ENCODE data around the gene NOP9.
A peak's percentile ranks its signal among the peaks of the same experiment; 100 is the strongest.

Gene NOP9

DNA sequence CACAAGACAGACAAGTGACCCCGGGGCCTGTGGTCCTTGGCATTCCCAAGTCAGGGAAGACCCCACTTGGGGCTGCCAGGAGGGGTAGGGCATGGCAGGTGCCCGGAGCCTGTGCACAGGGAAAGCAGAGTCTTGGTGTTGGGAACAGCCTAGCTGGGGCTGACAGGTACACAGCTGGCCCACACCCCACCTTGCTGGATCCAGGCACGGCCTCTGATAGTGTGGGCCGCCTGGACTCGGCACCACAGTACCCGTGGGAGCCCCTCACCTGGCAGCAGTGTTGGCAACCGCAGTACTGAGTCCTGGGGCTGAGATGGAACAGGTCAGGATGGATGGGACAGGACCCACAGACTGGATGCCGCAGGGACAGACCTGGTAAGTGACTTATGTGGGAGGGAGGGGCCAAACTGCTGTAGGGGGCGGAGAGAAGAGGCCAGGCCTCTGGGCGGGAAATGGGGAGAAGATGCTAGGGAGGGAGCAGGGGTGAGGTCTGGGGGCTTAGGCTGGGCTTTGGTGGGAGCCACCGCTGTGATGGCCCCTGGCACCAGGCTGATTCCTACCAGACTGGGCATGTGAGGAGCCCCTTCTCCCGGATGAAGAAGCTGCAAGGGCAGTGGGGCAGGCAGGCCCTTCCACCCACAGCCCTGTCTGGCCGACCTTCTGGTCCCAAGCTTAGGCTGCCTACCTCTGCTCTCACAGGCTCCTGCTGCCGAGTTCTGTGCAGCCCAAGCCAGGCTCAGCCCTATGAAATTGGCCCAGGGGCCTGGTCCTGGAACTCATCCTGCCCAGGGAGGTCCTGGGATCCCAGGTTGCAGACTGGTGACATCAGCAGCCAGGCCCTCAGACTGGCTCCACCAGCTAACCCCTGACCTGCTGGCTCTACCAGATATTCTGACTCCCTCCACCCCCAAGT lies 36.6 kb upstream of the NOP9 start, which contains the start of gene TGM1:
Gene TGM1 (minus strand): TSS at position 357 of the 913 bp plus-strand sequence. CDS start 825 bp downstream, outside the sequence.
- no peak for DNase-seq (ENCODE audit: low read depth in 2 of 2)

DNA sequence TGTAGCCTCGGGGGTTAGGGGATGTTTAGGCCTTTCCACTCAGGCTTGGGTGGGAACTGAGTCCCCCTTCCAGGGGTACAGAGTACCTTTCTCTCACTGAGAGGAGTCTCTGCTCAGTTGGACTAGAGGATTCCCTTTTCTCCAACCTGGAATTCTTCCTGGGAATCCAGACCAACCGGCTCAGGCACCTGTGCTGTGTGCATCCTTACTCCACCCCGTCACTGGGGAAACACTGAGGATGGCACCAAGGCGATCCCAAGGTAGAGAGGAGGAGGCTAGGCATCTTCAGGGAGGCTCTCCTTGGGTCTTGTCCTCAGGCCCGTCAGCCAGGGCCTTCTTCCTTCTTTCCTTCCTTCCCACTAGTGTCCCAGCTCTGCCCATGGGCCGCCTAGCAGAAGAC lies 35.8 kb upstream of the NOP9 start:
- DNase-seq (ENCODE audit: low read depth in 2 of 2): no peak

DNA sequence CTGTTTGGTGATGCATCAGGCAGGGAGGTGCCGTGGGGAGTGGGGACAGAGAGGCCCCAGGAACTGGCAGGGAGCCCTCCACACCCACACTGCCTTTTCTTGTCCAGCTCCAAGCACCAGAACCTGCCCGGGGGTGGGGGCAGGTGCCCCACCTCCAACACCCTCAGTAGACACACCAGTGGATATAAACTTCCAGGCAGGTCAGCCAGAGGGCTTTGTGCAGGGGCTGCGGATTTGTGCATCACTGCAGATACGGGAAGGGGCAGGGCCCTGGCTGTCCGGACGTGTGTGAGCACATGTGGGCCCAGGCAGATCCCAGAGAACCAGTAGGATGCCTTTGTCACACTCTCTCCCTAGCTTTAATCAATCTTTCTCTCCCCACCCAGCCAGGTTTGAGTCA lies 35.4 kb upstream of the NOP9 start:
- no peak for DNase-seq (ENCODE audit: low read depth in 2 of 2)

DNA sequence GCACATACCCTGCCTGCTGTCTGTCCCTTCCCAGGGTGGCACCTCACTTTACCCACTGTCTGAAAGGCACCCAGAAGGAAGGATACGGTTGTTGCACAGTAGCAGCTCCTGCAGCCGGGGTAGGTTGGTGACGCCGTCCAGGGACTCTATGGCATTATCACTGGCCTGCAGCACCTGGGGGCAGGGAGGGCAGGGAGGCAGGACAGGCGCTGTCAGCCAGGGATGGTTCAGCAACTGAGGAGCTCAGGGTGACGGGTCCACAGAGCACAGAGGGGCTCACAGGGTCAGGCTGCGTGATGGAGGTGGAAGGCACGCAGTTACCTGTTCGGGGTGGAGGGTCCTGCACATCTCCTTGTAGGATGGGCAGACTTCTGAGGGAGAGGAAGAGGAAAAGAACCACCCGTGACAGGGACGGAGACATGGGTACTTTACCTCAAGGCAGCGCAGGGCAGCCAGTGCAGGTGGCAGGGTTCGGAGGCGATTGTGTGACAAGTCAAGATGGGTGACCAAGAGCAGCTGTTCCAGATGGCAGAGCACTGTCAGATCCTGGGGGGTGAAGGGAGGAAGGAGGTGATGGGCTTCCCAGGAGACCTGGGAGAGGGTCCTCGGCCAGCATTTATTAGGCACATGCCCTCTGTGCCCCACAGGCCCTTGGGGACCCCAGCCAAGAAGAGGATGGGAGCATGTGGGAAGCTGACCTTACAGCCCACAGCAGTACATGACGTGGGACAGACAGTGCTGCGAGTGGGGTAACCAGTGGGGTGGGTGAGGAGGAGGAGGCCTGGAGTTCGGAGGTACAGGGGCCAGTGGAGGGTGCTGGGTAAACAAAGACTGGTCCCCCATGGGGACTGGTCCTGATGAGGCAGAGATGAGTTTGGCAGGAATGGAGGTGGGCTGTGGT lies 33.1 kb upstream of the NOP9 start:
- no peak for DNase-seq (ENCODE audit: low read depth in 2 of 2)

DNA sequence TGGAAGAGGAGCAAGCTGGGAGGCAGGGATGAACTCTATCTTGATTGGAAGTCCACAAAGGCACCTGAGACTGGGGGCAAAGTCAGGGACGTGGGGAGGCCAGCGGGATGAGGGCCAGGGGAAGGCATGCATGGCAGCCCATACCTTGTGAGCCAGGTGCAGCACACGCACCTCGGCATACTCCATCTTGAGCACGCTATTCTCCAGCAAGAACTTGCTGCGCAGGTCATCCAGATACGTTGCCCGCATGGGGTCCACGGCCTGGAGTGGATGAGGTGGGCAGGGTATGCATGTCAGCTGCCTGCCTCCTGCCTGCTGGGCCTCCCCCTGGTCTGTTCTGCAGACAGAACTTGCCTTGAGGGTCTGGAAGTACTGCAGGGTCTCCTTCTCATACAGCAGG lies 32.1 kb upstream of the NOP9 start:
- DNase-seq (ENCODE audit: low read depth in 2 of 2): no peak

DNA sequence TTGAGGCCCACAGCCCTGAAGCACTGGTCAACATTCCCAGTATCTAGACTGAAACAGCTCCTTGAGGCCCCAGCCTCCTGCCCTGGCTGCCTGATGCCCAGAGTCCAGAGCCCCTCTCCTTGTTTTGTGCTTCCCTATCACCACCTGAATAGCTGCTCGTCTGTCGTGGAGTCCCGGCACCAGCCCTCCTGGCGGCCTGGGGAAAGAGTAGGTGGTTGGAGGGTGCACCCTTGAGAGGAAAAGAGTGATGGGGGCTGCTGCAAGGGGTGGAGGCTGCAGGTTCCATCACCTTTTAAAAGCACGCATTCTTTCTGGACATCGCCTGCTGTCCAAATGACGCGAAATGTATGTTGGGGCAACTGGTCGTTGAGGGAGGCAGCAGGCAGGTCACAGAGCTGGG lies 31.4 kb upstream of the NOP9 start:
- DNase-seq (ENCODE audit: low read depth in 2 of 2): no peak

DNA sequence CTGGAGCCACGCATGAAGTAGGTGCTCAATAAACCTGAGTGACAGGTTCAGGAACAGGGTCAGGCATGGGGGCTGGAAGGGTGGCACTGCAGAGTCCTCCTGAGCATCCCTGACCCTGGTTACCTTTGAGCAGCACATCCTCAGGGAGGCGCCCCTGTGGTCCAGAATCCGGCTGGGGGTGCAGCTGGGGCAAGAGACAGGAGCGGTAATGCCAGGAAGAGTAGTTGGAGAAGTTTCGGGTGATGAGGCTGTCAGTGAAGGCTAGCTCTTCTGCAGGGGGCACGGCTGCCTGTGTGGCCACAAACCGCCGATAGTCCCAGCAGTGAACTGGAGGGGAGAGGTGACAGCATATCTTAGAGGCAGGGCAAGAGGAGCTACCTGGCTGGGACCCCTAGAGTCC lies 30.3 kb upstream of the NOP9 start:
- DNase-seq (ENCODE audit: low read depth in 2 of 2): no peak

DNA sequence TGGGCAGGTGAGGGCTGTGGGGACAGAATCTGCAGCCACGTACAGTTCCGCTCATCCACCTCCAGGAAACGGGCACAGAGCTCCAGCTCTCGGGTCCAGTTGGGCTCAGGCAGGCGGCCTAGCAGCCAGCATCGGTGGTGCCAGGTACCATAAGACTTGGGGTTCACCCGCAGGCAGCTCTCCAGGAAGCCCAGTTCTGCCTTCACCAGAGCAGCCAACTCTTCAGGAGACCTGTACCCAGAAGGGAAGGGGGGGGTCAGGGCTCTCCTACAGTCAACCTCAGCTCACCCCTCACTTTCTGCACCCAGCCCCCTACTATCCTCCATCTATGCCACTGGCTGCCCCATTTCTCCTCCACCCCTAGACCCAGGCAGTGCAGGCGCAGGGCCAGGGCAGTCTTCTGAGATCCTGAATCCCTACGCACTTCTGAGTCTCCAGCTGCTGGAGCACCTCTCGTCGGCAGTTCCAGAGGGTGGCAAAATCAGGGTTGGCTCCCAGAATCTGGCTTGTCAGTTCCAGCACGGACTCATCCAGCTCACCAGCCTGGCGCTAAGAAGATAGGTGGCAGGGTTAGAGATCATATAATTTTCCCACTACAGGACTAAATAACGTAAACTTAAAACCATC lies 29.6 kb upstream of the NOP9 start:
- DNase-seq (ENCODE audit: low read depth in 2 of 2): no peak

DNA sequence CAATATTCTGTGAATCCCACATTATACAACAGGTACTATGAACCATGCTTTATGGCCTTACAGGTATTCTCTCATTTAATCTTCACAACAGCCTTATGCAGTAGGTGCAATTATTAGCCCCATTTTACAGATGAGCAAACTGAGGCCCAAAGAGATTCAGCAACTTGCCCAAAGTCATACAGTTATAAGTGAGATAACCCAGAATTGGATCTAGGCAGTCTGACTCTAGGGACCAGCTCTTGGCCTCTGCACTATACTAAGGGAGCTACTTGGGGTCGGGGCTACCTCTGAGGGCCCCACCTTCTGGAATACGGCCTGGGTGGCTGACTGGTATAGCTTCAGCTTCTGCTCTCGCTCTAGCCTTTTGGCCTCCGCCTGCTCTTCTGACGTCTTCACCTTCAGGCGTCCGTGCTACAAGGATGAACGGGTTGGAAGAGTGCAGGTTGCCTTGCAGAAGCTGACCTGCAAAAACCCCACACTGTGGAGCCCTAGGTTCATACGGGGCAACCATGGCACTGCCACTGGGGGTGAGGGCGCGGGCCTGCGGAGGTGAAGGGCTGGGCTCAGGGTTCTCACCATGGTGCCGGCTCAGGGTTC lies 29.0 kb upstream of the NOP9 start:
- no peak for DNase-seq (ENCODE audit: low read depth in 2 of 2)

DNA sequence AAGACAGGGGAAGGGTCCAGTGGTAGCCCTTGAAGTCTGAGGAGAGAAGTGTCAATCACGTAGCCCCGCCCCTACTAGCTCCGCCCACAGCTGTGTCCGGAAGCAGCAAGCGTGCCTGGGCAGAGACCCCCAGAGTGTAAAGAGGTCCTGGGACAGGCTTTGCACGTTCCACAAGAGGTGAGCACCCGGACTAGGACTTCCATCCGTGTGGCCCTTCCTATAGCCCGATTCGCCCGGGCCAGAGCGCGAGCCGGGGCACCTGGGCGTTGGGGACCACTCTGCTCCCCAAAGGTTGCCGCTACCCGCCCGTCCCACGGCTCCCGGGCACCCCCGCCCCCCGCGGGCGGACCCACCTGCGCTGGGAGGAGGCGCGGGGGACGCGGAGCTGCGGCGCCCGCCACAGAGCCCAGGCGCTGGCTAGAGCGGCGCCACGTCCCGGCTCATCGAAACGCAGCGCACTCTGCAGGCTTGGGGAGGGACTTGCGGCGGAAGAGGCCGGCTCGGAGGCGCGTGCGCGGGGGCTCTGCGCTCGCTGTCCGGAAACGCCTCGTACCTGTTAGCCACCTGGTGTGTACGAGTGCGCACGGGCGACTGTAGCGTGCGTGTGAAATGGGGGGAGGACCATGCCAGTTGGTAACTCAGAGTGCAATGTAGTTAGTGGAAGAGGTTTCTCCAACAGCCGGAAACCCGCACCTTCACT lies 28.4 kb upstream of the NOP9 start, which contains the start of gene RABGGTA:
Gene RABGGTA (minus strand): TSS at position 464 of the 700 bp plus-strand sequence. CDS start 482 bp downstream, outside the sequence.
- peak; percentile 79 to 82 for DNase-seq (ENCODE audit: low read depth in 2 of 2)

DNA sequence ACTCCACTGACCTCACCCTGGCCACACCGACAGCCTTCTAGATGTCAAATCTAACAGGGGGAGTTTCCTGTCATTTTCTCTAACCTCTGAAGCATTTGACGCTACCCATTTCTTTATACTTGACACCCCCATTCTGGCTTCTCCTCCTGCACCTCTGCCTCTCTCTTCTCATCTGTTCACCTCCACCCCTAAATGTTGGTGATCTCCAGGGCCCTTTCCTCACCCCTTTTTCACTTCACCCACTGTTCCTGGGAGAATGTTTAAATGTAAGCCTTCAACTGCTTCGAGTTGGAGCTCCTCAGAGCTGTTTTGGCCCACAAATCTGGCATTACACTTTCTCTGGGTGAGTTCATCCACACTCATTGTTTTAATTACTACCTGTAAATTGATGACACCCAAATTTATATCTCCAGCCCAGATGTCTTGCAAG lies 27.8 kb upstream of the NOP9 start:
- DNase-seq (ENCODE audit: low read depth in 2 of 2): no peak

DNA sequence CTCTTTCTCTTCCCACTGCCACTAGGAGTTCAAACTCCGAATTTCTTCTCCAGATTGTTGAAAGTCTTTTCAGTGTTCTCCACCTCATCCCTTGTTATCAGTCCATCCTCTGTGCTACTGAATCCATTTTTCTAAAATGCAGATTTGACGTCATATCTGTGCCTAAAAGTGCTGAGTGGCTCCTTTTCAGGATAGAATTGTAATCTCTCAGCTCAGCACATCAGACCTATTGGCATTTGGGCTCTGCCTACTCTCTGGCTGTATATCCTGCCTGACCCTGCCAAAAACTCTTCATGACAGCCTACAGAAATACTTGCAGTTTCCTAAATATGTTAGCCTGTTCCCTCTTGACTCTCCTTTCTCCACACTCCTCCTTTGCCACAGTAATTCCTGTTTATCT lies 27.2 kb upstream of the NOP9 start:
- DNase-seq (ENCODE audit: low read depth in 2 of 2): no peak

DNA sequence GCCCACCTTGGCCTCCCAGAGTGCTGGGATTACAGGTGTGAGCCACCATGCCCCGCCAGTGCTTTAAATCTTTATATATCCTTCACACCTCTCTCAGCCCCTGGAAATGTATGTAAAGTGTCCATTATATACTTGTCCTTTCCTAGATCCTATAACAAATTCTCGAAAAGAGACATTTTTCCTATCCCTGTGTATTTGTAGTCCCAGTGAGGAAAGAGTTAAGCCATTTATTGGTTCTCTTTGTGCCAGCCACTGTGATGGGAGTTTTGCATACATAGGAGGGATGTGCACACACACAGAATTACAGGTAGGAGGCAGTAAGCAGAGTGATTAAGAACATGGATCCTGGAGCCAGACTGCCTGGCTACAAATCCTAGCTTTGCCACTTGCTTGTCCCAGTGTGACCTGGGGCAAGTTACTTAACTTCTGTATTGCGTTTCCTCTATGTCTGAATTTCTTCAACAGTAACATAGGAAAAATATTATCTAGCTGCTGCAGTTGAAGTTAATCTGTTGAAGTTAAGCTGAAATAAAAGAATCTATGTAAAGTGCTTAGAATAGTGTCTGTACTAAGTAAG lies 26.1 kb upstream of the NOP9 start:
- DNase-seq (ENCODE audit: low read depth in 2 of 2): no peak

DNA sequence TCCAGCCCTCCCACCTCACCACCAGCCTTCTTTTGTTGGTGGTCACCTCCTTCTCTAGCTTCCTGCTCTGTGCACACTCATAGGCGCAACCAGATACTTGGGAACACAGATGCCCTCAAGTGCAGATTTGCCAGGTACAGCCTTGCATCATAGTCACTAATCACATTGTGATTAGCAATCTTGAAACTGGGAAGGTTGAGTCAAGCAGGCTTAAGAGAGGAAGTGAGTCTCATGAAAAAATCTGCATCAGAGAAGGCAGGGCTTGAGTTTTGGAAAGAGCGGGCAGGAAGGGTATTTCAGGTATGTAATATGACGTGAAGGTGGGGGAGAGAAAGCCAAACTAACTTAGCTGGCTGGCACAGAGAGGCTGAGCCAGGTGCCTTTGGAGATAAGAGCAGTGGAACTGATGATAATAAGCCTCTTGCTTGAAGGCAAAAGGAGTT lies 25.5 kb upstream of the NOP9 start:
- DNase-seq (ENCODE audit: low read depth in 2 of 2): peak; percentile 27 to 42

DNA sequence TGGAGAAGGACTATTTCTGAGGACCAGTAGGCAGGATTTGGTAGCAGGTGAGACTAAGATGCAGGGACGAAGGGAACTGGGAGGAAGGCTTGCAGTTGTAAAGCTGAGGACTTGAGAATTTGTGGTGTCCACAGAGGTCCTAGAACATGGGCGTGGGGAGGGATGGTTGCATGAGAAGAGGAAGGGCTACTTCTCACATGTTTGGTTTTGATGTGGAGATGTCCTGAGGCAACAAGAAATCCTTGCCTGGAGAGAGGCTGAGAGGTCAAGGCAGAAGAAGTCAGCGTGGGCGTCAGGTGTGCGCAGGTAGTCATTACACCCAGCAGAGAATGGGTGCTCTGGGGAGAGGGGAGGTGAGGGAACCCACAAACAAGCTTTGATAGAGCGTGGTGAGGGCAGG lies 22.6 kb upstream of the NOP9 start:
- no peak for DNase-seq (ENCODE audit: low read depth in 2 of 2)

DNA sequence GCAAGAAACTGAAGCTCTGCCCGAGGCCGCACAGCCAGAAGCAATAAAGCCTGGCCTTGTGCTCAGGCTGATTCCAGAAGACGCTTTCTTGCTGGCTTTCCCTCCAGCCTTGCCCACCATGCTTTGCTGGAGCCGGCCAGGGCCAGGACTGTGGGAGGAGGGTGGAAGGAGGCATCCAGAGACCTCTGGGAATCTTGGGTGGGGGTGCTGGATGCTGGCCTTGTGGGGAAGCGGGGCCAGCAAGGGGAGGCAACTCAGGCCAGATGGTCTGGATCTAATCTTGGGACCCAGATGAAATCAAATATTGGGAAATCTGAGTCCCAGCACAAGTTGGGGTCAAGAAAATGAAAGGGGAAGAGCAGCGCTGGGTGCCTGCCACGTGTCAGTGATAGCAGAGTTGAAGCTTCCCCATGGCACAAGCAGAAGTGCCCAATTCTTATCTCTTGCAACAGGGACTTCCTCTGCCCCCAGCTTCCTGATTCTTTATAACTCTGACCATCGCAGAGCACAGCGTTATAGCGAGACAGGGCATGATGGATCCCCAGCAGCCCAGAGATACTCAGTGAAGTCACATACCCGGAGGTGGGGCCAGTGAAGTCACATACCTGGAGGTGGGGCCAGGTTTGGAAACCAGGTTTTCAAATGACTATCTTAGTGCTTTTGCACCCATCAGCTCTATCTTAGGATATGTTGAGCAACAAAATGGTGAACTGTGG lies 21.9 kb upstream of the NOP9 start:
- DNase-seq (ENCODE audit: low read depth in 2 of 2): no peak

DNA sequence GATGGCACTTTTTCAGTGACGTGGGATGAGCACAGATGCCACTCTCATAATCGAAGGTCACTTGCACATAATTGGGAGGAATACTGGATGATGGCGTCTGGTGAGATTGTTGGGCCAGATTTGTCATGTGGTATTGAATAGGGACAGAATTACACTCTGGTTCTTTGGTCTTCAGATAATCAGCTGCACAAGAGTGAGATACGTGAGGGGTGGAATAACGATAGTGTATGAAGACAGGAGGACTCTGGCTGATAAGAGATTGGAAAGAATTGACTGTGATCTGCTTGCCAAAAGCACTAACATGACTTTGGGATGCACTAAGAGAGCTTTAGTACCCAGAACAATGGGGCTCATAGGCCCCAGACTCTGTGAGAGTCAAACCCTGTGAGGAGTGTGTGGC lies 21.2 kb upstream of the NOP9 start:
- DNase-seq (ENCODE audit: low read depth in 2 of 2): no peak

DNA sequence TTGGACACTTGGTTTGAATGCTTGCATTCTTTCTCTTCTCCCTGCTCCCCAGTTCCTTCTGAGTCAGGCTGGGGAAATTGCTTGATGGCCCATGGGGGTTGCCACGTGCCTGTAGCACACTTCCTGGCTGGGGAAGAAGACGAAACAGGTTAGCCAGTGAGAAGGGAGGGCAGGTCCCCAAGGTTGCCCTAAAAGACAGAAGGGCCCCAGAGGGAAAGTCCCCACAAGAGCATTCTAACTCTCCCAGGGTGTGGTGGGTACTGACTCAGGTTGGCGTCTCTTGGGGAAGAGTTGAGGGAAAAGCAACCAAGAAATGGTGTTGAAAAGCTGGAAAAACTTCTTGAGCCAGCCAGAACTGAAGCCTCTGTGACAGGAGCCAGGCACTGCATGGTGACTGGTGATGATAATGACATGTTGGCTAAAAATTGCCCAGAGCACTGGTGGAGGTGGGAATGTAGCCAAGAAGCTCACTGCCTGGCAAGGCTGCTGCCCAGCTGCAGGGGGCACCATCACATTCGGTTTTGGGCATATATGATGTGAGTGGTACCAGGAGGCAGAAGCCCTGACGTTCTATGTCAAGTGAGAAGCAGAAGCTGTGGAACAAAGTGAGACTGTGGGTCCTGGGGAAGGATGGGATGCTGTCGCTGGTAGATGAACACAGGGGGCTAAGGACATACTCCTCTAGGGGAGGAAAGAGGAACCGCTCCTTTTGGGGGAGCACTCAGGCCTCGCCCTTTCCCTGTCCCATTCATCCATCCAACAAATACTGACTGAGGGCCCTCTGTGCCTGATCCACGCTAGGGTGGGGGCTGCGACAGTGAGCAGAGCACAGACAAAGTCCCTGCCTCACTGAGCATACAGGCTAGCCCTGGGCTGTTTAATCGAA lies 20.1 kb upstream of the NOP9 start:
- DNase-seq (ENCODE audit: low read depth in 2 of 2): peak in 1 of 2 donors; percentile 40
